ENCODE results near the gene NFIX.

Gene NFIX

DNA sequence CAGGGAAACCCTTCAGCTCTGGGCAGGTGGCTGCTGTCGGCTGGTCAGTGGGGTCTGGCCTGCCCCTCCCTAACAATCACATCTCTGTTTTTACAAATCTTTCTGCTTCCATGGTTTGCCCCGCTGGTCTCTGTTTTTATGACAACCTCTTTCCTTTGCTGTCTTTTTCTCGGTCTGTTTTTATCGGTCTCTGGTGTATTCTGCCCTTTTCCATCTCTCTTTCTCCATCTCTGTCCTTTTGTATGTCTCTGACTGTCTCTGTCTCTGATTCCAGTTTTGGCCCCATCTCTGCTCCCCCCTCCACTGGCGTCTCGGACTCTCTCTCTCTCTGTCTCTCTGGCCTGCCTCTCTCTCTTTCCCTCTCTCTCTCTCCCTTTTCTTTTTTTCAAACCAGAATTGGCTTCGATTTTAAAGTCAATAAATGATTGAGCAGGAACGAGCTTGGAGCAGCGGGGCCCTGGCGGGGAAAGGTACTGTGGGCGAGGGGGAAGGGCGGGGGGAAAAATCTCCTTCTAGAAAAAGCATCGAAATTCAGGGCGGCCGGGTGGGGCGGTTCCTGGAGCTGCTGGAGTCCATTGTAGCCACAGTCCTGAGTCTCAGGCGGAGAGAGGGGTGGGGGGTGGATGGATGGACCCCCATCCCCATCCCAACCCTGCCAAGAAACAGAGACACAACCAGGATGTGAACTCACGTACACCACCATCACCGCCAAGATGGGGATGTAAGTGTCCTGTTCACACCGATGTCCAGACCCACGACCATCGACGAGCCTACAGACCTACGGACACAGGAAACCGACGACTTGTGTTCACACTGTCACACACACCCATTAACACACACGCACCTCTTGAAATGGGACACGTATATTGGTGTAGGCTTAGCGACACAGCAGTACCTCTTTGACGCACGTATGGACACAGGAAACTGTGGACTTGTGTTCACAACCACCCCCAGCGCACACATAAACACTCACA is 3.0 kb downstream of the NFIX start:
- no peak for DNase-seq (ENCODE audit: low read depth)
- no peak overlapping the region for H3K4me3 ChIP-seq (ENCODE audit: low read length)
- TF ChIP-seq CTCF (conservative IDR thresholded peaks at IDR 0.05; ENCODE audit: low read depth, low read length), result no peak

DNA sequence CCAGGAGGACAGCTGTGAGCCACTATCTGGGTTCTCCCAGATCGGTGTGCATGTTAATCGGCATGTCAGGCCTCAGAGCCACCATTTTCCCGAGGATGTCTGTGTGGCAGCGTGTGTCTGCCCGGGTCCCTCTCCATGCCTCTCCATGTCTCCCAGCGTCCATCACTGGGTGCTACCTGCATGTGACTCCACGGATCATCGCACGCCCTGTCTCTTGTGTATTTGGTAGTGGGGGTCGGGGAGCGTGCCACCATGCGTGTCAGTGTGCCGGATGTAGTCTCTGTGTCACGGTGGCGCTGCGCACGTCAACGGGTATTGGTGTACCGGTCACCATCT is 5.9 kb downstream of the NFIX start:
- DNase-seq (ENCODE audit: low read depth), result no peak
- no peak for TF ChIP-seq CTCF (conservative IDR thresholded peaks at IDR 0.05; ENCODE audit: low read depth, low read length)
- no peak overlapping the region for H3K4me3 ChIP-seq (ENCODE audit: low read length)

GRCh38 chr19:13001502-13002165 is 6.4 kb downstream of the NFIX start:
- TF ChIP-seq CTCF (conservative IDR thresholded peaks at IDR 0.05; ENCODE audit: low read depth, low read length), result no peak
- H3K4me3 ChIP-seq (ENCODE audit: low read length), result no peak overlapping the region
- DNase-seq (ENCODE audit: low read depth), result no peak

DNA sequence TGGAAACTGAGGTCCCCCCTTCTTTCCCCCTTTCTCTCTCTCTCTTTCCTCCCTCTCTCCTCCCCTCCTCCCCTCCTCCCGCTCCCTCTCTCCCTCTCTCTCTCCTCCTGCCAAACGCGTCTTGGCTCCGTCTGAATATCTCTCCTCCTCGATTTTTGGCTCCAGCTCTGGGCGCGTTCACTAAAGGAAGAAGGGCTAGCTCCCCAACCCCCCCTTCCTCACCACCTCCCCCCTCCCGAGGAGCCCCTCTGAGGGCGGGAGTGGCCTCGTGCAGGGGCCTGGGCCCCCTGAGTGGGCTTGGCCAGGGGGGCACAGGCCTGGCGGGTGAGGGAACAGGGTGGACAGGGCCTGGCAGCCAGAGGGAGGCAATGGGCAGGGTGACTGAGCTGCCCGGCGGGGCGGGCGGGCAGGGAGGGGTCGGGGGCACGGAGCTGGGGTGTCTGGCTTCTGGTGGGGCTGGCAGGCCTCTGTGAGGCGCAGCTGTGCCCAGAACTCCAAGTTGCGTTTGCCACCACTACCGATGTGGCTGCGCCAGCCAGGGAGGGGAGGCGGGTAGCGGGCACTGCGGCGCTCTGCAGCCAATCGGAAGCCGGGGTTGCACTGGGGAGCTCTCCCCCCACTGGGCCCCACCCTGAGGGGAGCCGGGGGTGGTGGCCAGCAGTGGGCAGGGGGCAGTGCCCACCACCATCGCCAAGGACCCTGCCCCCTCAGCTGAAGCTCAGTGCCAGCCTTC is 7.1 kb downstream of the NFIX start:
- DNase-seq (ENCODE audit: low read depth), result no peak
- no peak overlapping the region for H3K4me3 ChIP-seq (ENCODE audit: low read length)
- TF ChIP-seq CTCF (conservative IDR thresholded peaks at IDR 0.05; ENCODE audit: low read depth, low read length), result no peak

GRCh38 chr19:13003081-13003480 is 7.8 kb downstream of the NFIX start:
- no peak overlapping the region for H3K4me3 ChIP-seq (ENCODE audit: low read length)

DNA sequence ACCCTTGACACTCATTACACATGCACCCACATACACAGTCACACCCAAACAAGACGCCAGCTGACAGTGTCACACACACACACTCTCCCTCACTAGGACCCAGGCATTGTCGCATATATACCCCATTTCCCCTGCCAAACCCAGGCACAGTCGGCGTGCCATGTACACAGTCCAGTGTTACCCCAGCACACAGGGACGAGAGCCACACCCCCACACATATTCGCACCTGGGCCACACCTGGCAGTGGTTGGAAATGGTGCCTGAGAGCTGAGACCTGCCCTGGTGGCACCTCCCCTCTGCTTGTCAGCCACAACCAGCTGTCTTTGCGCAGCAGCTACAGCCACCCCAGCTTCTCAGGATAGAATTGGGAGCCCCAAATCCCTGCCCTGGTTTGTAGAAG is 9.0 kb downstream of the NFIX start:
- no peak for DNase-seq (ENCODE audit: low read depth)
- no peak for TF ChIP-seq CTCF (conservative IDR thresholded peaks at IDR 0.05; ENCODE audit: low read depth, low read length)
- no peak overlapping the region for H3K4me3 ChIP-seq (ENCODE audit: low read length)

More at GRCh38 chr19:13003081-13003480, 7.8 kb downstream of the NFIX start:
- DNase-seq (ENCODE audit: low read depth), result no peak
- TF ChIP-seq CTCF (conservative IDR thresholded peaks at IDR 0.05; ENCODE audit: low read depth, low read length), result no peak

Data from retinal pigment epithelial cell (primary cell).